ENCODE measurements around the gene CRYM.
"Not testable (repeated sequence)": the region's sequence is repeated elsewhere in the genome, so short reads cannot be mapped to it uniquely, and the experiment has no call there.

The CRYM gene

DNA sequence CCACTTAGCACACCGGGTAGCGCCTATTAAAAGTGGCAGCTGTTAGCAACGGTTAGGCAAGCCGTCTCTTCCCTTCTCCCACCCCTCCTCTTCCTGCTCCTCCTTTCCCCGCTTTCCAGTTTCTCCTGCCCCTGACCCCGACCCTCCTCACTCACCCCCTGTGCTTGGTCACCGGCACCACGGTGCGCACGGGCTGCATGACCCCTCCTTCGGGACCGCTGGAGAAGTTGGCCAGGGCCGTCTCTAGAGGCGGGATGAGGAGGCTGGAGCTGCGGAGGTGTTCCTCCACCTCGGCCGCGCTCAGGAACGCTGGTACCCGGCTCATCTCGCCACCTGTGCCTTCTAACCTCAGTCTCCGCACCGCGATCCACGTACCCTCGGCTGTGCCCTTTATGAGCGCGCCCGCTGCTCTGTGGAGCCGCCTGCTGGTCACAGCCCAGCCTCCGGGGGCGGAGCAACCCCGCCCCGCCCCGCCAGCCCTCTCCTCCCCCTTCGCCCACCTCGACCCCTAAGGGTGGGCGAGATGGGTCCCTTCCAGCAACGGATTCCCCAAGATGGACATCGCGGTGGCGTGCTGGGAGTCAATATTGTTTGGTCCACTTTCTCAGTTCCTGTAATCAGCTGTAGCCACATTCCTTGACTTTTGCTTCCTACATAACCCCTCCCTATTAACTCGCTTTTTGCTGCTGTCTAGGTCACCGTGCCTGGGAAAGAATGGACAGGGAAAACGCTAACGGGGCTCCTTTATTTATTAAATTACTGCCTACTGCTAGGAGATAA, at the start of gene CRYM:
Gene CRYM (minus strand): TSS at position 364 of the 780 bp plus-strand sequence. CDS start 39 bp downstream, at position 325.
- FAIRE-seq = no peak
- peak; percentile 82 for DNase-seq (ENCODE audit: low spot score)

DNA sequence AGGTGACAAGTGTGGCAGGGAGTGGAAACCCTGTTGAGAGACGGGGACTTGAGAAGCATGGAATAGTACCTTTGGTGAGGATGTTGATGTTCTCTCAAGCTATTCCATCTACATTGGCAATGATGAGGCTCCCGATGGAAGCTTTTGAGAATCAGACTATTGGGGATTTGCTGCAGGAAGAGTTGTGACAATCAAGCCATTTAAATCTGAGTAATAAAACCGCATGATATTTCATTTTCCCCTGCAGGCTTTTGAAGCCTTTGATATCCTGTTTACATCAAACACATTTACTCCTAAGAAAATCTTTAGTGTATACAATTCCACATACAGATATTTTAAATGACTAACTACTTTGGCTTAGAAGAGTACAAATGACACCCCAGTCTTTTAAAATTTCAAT, 49.0 kb upstream of the CRYM start:
- no peak for FAIRE-seq
- DNase-seq (ENCODE audit: low spot score) = no peak

DNA sequence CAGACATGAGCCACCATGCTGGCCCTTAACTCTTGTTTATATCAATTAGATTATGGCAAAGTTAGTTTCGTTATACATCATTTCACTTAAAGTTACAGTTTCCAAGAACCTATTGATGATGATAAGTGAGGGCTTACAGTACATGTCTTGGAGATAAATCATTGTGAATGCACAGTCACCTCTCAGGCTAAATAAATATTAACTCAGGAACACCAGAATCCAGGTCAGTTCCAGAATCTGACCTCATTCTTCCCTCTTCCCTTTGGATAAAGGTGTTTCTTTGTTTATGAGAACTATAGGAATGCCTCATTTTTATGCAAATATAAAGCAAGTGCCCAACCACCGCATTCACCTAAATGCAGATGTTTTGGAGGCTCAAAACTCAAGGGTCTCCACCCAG, 48.4 kb upstream of the CRYM start:
- FAIRE-seq = no peak
- no peak for DNase-seq (ENCODE audit: low spot score)

DNA sequence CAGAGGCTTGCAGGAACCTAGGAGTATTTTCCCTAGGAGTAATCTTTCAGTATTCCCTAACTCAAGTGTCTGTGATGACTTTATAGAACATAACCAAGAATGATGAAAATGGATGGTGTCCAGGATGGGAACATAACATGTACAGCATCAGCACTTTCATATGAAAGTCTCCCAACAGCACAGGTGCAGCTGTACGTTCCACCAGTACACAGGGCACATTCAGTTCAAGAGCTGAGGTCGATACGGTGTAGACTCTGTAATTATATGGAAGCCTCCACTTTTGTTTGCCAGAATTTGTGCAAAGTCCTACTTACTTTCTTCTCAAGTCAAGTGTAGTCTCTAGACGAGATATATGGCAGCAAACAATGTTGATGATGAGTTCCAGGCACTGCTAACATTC, 46.2 kb upstream of the CRYM start:
- FAIRE-seq = no peak
- DNase-seq (ENCODE audit: low spot score) = no peak

DNA sequence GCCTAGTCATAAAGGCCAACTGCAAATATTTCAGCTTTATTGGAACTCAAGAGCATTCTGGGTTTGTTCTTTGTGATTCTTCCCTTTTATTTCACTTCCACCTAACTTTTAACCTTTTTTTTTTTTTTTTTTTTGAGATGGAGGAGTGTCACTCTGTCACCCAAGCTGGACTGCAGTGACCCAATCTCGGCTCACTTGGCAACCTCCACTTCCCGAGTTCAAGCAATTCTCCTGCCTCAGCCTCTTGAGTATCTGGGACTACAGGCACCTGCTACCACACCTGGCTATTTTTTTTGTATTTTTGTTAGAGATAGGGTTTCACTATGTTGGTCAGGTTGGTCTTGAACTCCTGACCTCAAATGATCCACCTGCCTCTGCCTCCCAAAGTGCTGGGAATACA, 44.2 kb upstream of the CRYM start:
- DNase-seq (ENCODE audit: low spot score); FAIRE-seq: not testable (repeated sequence)

DNA sequence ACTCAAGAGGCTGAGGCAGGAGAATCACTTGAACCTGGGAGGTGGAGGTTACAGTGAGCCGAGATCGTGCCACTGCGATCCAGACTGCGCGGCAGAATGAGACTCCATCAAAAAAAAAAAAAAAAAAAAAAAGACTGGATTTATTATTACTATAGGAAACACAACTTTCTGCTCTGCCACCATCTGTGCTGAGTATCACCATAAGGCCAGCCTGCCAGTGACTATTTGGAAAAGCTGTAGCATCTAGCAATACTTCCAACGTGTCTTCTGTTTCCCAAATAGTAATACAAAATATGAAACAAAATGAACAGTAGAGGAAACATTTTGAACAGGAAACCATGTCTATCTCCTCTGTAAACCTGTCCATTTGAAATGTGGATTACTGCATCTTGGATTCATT, 43.6 kb upstream of the CRYM start:
- FAIRE-seq (no peak), DNase-seq (ENCODE audit: low spot score) (no peak)

DNA sequence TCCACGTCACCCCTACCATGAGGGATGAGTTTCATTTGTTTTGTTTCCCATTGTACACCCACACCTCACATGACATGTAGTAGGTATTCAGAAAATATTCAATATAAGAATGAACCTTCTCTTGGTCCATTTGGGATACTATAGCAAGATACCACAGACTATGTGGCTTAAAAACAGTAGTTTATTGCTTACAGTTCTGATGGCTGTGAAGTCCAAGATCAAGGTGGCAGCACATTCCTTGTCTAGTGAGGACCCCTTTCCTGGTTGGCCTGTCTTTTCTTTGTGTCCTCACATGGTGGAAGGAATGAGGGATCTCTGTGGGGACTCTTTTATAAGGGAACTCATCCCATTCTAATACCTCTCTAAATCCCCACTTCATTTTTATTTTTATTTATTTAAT, 36.2 kb upstream of the CRYM start:
- FAIRE-seq (no peak), DNase-seq (ENCODE audit: low spot score) (no peak)

DNA sequence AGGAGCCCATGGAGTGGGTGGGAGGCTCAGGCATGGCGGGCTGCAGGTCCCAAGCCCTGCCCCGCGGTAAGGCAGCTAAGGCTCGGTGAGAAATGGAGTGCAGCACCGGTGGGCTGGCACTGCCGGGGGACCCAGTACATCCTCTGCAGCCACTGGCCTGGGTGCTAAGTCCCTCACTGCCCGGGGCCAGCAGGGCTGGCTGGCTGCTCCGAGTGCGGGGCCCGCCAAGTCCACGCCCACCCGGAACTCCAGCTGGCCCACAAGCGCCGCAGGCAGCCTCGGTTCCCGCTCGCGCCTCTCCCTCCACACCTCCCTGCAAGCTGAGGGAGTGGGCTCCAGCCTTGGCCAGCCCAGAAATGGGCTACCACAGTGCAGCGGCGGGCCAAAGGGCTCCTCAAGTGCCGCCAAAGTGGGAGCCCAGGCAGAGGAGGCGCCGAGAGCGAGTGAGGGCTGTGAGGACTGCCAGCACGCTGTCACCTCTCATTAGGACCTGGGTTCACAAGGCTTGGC, 34.8 kb upstream of the CRYM start:
- not testable (repeated sequence) for DNase-seq (ENCODE audit: low spot score); FAIRE-seq

DNA sequence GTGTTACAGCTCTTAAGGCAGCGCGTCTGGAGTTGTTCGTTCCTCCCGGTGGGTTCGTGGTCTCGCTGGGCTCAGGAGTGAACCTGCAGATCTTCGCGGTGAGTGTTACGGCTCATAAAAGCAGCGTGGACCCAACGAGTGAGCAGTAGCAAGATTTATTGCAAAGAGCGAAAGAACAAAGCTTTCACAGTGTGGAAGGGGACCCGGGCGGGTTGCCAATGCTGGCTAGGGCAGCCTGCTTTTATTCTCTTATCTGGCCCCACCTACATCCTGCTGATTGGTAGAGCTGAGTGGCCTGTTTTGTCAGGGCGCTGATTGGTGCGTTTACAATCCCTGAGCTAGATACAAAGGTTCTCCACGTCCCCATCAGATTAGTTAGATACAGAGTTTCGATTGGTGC, 34.0 kb upstream of the CRYM start:
- not testable (repeated sequence) for DNase-seq (ENCODE audit: low spot score); FAIRE-seq

DNA sequence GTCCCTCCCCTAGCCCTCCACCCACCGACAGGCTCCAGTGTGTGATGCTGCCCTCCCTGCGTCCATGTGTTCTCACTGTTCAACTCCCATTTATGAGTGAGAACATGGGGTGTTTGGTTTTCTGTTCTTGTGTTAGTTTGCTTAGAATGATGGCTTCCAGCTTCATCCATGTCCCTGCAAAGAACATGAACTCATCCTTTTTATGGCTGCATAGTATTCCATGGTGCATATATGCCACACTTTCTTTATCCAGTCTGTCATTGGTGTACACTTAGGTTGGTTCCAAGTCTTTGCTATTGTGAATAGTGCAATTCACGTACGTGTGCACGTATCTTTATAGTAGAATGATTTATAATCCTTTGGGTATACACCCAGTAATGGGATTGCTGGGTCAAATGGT, 28.6 kb upstream of the CRYM start:
- DNase-seq (ENCODE audit: low spot score); FAIRE-seq: not testable (repeated sequence)

DNA sequence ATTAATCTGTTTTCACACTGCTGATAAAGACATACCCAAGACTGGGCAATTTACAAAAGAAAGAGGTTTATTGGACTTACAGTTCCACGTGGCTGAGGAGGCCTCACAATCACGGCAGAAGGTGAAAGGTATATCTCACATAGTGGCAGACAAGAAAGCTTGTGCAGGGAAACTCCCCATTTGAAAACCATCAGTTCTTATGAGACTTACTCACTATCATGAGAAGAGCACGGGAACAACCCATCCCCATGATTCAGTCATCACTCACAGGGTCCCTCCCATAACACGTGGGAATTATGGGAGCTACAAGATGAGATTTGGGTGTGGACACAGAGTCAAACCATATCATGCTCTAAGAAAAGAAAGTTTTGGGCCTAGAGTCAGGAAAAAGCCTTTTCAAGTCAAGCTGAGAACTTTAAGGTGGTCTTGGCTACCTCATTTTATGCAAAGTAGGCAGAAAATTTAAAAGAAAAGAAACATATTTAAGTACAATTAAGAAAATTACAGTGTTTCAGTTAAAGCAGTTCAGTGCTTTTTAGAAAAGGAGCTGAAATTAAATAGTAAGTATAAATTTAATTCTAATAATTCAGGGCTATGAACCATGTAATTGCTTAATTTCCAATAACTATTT, 24.9 kb upstream of the CRYM start:
- DNase-seq (ENCODE audit: low spot score) (no peak), FAIRE-seq (no peak)

DNA sequence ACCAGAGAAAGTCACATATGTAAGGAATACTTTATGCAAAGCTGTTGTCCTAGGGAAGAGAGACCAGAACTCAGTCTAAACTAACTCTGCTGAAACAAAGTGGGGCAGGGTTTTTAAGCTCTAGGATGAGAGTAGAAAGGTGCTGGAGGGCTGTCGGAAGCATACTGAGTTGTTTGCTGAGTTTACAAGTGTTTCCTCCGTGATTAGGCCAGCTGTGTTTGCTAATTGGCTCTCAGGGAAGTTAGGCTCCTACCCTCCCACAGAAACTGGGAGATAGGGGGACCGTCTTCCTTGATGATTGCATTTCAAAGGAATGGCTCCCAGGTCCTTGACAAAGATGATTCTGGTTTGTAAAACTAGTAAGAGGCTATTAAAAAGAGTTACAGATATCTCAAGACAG, 24.4 kb upstream of the CRYM start:
- DNase-seq (ENCODE audit: low spot score) (no peak), FAIRE-seq (no peak)

DNA sequence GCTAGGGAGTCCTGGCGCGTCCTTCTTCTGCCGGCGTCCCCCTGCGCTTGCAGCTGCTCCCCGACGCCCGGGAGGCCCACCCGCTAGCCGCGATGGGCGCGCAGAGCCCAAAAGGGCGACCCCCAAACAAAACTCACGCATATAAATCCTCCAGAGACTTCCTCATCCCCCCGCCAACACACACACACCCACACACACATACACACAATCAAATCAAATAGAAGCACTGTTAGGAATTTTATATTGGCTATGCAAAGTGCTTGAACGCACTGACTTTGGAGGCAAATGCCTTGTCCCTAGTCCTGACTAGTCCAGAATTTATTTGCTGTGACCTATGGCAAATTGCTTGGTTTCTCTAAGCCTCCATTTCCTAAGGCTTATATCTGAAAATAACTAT, 23.8 kb upstream of the CRYM start:
- no peak for FAIRE-seq
- DNase-seq (ENCODE audit: low spot score) = no peak

DNA sequence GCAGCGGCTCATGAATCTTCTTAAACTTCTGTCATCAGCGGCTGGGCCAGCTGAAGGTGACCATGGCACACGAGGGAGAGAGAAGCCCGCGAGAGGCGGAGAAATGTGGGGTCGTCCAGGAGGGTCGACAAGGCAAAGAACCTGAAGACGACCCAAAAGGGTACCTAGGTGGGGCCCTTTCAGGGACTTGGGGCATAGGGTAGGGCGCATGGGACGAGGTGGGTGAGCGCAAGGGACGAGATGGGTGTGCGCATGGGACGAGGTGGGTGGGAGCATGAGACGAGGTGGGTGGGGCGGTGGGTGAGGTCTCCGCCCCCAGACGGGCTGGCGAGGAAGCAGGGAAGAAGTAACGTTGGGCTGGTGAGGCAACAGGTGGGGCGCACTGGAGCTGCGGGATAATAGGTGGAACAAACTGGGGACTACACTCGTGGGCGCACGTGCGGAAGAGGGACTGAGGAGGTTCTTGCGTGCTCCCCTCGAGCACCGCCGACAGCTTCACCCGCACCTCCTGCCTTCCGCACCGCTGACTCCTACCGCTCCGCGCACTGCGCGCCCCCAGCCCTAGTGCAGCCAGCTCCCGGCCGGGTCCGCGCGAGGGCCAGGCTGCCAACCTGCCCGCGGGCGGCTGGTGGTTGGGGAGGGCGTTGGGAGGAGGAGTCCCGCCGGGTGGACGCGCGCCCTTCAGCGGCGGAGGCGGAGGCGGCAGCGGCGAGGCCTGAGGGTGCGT, 23.2 kb upstream of the CRYM start:
- peak; percentile 81 for DNase-seq (ENCODE audit: low spot score)
- FAIRE-seq = no peak

DNA sequence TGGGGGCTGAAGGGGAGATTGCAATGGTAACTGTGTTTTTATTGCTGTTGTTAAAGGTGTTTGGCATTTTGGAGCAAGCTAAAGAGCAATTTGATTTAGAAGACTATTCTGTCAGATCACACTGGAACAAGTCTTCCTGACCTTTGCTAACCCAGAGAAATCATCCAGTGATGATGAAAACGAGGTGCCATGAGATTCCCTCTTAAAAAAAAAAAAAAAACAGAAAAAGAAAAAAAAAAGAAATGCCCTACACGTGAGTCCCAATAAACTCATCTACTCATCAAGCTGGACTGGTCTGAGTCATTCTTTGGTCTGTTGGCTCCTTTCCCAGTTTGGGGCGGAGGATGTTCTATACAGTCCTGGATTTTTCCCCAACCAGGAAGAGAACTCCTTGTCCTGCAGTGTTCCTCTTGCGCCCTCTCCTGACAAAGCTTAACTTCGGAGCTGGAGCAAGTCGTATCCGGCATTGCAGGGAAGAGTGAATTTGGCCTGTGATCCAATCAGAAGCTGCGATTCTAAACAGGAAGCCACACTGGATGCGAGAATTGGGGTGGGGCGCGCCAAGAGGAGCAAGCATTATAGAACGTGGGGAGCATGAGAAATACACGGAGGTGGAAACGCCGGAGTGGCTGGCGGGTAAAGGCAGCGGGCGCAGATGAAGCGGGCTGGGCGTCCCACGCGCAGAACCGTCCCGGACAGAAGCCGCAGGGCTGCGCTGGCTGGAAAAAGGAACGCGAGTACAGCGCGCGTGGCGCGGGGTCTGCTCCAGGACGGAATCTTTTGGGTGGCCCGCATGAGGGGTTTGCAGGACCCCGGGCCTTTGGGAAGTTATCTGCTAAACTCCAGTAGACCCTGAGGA, 22.4 kb upstream of the CRYM start:
- no peak for FAIRE-seq
- peak; percentile 85 for DNase-seq (ENCODE audit: low spot score)

DNA sequence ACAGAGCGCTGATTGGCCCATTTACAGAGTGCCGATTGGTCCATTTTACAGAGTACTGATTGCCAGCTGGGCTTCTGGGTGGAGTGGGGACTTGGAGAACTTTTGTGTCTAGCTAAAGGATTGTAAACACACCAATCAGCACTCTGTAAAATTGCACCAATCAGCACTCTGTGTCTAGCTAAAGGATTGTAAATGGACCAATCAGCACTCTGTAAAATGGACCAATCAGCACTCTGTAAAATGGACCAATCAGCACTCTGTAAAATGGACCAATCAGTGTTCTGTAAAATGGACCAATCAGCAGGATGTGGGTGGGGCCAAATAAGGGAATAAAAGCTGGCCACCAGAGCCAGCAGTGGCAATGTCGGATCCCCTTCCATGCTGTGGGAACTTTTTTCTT, 11.7 kb upstream of the CRYM start:
- DNase-seq (ENCODE audit: low spot score); FAIRE-seq: not testable (repeated sequence)

DNA sequence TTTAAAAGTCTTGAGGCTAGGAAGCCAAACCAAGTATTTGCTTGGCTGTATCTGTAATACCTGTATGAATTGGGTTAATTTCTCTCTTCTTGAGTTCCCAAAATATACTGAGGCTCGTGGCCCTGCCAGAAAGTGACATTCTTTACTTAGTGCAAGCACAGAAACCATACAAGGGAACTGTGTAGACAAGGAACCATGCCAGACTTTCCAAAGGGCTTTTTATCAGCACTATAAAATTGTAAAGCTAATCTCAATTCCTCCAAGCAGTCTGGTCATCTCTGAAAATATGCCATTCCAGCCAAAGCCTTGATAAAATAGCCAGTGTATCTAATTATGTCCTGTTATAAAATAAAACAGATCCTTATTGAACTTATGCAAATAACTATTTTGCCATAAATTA, 7.2 kb upstream of the CRYM start:
- no peak for DNase-seq (ENCODE audit: low spot score)
- no peak for FAIRE-seq

DNA sequence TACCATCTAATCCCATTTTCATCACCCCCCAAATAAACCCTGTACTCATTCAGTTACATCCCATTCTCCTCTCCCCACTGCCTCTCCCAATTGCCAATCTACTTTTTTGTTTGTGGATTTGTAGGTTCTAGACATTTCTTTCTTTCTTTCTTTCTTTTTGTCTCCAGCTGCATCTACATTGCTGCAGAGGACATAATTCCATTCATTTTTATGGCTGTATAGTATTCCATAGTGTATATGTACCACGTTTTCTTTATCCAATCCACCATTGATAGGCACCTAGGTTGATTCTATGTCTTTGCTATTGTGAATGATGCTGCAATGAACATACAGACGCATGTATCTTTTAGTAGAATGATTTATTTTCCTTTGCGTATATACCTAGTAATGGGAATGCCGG, 6.3 kb upstream of the CRYM start:
- DNase-seq (ENCODE audit: low spot score) (no peak), FAIRE-seq (no peak)

DNA sequence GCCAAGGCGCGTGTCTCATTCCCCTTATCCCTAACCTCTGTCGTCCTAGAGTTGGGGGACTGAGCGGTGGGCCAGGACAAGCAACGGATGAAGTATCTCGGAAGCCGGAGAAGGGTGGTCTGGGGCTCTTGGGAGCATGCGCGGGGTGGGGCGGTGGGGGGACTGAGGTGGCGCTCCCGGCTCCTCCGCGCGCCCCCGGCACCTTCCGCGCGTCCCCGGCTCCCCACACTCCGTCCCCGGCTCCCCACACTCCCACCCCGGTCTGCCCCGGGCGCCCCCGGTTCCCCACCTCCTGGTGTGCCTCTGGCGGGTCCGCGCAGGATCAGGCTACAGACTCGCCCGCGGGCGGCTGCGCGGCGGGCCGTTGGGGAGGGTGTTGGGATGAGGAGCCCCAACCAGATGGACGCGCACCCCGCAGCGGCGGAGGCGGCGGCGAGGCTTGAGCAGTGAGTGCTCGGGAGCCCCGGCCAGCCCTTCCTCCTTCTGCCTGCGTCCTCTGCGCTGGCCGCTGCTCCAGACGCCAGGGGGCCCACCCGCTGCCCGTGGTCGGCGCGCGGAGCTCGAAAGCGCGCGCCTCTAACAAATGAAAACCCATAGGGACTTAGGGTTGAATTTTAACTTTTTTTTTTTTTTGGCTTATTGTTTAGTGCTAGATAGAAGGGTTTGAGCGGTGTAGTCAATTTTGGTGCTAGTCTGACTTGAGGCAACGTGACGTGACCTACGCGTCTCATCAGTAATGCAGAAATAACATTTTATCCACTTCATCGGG, 5.6 kb upstream of the CRYM start:
- DNase-seq (ENCODE audit: low spot score) (peak; percentile 70), FAIRE-seq (no peak)

DNA sequence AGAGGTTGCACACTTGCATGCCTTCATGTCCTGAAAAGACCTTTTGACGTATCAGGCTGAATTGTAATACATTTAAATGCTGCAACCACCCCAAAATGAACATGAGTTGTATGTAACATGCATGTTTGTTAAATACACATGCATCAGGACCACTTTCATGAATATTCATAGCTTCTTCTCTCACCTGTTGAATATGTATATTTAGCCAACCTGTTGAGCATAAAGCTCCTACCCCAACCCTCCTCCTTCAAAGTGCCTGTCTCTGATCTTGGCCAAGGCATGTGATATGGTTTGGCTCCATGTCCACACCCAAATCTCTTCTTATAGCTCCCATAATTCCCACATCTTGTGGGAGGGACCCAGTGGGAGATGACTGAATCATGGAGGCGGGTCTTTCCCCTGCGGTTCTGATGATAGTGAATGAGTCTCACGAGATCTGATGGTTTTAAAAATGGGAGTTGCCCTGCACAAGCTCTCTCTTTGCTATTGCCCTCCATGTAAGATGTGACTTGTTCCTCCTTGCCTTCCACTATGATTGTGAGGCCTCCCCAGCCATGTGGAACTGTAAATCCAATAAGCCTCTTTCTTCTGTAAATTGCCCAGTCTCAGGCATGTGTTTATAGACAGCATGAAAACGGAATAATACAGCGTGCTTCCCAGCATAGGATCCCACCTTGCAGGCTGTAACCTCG, 3.8 kb upstream of the CRYM start:
- FAIRE-seq = no peak
- no peak for DNase-seq (ENCODE audit: low spot score)
